ENCODE data around the gene PLK3. TPM values are rescaled to one million over a fixed set of nuclear protein-coding genes. Genes with fewer than 3 reads are reported as not detected.
A peak's percentile ranks its signal among the peaks of the same experiment; 100 is the strongest.
"Not testable (repeated sequence)": the region's sequence is repeated elsewhere in the genome, so short reads cannot be mapped to it uniquely, and the experiment has no call there.

The PLK3 gene
- total and polyA plus RNA-seq, 4 donors = 16.9 to 78.5 (median 37.0) TPM

GRCh38 chr1:44760876-44761275 lies 39.3 kb upstream of the PLK3 start:
- Histone ChIP-seq H3K9ac (ENCODE audit: insufficient read depth in 1 of 2, low read length in 2 of 2) (no peak overlapping the region), H3K27me3 (ENCODE audit: control insufficient read depth in 3 of 3, insufficient read depth in 3 of 3, low read length in 2 of 3) (no peaks in the 10 kb centered on the region), H3K4me1 (ENCODE audit: control insufficient read depth in 5 of 5, insufficient read depth in 5 of 5, low read length in 5 of 5) (no peaks in the 10 kb centered on the region), H3K27ac (ENCODE audit: low read depth in 1 of 2, low read length in 1 of 2) (no peak overlapping the region), H3K4me3 (no peak overlapping the region), H3K9me3 (ENCODE audit: control insufficient read depth in 4 of 4, insufficient read depth in 3 of 4, low read length in 3 of 4) (no peaks in the 10 kb centered on the region), H3K36me3 (ENCODE audit: control insufficient read depth in 4 of 4, insufficient read depth in 4 of 4, low read length in 4 of 4) (peaks cover 0 to 31% (median 3%) of the 10 kb centered on the region in 4 donors)
- WGBS, 2 donors = 90 to 97% methylated on average over 3 of the region's 3 CpGs
- TF ChIP-seq CTCF (IDR thresholded peaks at IDR 0.05; ENCODE audit: control extremely low read depth, extremely low read depth) = no peak
- no peak for ATAC-seq (ENCODE audit: insufficient read depth, low FRiP score)
- DNase-seq = no peak

- peaks cover 0 to 21% (median 2%) of the 10 kb centered on the region in 4 donors for H3K36me3 ChIP-seq (ENCODE audit: control insufficient read depth in 4 of 4, insufficient read depth in 4 of 4, low read length in 4 of 4)
- not testable (repeated sequence) for H3K9ac ChIP-seq (ENCODE audit: insufficient read depth in 1 of 2, low read length in 2 of 2); ATAC-seq (ENCODE audit: insufficient read depth, low FRiP score); H3K27ac ChIP-seq (ENCODE audit: low read depth in 1 of 2, low read length in 1 of 2); H3K27me3 ChIP-seq (ENCODE audit: control insufficient read depth in 3 of 3, insufficient read depth in 3 of 3, low read length in 2 of 3); H3K4me3 ChIP-seq; H3K9me3 ChIP-seq (ENCODE audit: control insufficient read depth in 4 of 4, insufficient read depth in 3 of 4, low read length in 3 of 4); H3K4me1 ChIP-seq (ENCODE audit: control insufficient read depth in 5 of 5, insufficient read depth in 5 of 5, low read length in 5 of 5); DNase-seq
- WGBS, 2 donors = 97 to 99% methylated on average over 6 of the region's 6 CpGs
Measured at GRCh38 chr1:44766421-44766820, 33.8 kb upstream of the PLK3 start.

DNA sequence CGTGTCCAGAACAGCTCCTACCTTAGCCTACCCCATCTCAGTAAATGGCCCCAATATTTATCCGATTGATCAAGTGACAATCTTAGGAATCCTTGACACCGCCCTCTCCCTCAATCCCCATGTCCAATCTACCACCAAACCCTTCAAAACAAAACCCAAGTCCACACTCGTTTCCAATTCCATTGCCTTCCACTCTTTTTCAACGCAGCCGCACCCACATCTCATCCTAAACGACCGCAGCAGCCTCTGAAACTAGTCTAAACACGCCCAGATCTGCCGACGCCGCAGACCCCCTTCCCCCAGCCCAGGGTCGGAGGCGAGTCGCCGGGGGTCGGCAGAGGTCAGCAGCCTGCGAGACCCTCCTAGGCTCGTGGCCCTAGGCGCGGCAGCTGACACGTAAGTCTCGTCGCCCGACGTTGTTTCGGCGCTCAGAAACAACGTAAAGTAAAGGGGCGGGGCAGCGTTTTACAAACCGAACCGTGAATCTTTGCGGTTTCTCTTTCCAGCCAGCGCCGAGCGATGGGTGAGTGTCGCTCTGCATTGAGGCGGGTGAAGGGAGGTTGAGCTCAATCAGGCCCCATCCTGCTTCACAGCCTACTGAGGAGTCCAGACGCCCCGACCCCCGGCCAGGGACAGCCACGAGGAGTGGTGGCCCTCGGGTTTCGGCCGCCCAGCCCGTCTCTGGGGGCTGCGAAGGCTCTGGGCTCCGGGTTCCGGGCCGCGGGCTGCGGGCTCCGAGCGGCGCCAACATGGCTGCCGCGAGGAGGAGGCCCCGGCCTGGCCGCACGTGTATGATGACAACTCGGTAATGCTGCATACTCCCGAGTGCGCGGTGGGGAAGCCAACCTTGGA lies 24.9 kb upstream of the PLK3 start, which contains the start of gene RPS8:
Gene RPS8, plus strand, starts transcription at position 463 of the 852 bp plus-strand sequence. Its CDS starts 57 bp downstream, at position 520.
- 0% methylated on average over 65 of the region's 65 CpGs for WGBS, 2 donors
- no peaks in the 10 kb centered on the region for H3K27me3 ChIP-seq (ENCODE audit: control insufficient read depth in 3 of 3, insufficient read depth in 3 of 3, low read length in 2 of 3)
- TF ChIP-seq CTCF (IDR thresholded peaks at IDR 0.05; ENCODE audit: control extremely low read depth, extremely low read depth) = no peak
- peak within 1 kb of the TSS; percentile 98 to 99 for H3K9ac ChIP-seq (ENCODE audit: insufficient read depth in 1 of 2, low read length in 2 of 2)
- DNase-seq (peak; percentile 94 to 98 (median 97)), ATAC-seq (ENCODE audit: insufficient read depth, low FRiP score) (peak; percentile 89)
- peaks cover 0 to 24% (median 13%) of the 10 kb centered on the region in 5 donors for H3K4me1 ChIP-seq (ENCODE audit: control insufficient read depth in 5 of 5, insufficient read depth in 5 of 5, low read length in 5 of 5)
- peaks cover 12 to 27% (median 24%) of the 10 kb centered on the region in 4 donors for H3K36me3 ChIP-seq (ENCODE audit: control insufficient read depth in 4 of 4, insufficient read depth in 4 of 4, low read length in 4 of 4)
- peak within 1 kb of the TSS; percentile 94 for H3K4me3 ChIP-seq
- H3K27ac ChIP-seq (ENCODE audit: low read depth in 1 of 2, low read length in 1 of 2) = peak within 1 kb of the TSS; percentile 94 to 97
- H3K9me3 ChIP-seq (ENCODE audit: control insufficient read depth in 4 of 4, insufficient read depth in 3 of 4, low read length in 3 of 4) = no peaks in the 10 kb centered on the region

DNA sequence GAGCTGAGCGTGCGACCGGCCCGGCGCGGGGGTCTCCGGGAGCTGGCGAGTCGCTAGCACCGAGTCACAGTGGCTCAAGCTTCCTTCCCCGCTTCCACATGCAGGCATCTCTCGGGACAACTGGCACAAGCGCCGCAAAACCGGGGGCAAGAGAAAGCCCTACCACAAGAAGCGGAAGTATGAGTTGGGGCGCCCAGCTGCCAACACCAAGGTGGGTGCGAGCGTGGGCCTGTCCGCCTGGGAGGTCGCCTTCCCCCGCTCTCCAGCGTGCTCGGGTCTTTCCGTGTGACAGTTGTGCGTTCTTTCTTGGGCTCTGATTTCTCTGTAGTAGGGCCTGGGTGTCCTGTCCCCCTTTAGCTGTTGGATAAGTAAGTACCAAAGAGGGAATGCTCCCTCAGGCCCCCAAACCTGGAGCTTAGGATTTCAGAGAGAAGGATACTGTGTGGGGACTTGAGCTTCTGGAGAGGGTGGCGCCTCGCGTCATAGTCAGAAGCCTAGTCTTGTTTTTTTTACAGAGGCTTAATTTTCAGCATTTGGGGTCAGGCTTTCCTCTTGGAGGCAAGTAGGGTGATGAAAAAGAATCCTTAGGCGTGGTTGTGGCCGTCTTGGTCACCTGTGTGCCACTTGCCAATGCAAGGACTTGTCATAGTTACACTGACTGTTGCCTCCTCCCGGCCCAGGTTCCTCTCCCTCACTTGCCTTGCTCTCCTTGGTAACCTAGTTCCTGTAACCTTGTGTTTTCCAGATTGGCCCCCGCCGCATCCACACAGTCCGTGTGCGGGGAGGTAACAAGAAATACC lies 24.0 kb upstream of the PLK3 start:
- WGBS, 2 donors = 7% methylated on average over 35 to 36 of the region's 36 CpGs
- Histone ChIP-seq H3K27me3 (ENCODE audit: control insufficient read depth in 3 of 3, insufficient read depth in 3 of 3, low read length in 2 of 3) (no peaks in the 10 kb centered on the region), H3K9ac (ENCODE audit: insufficient read depth in 1 of 2, low read length in 2 of 2) (peak overlapping the region; percentile 86 to 93), H3K36me3 (ENCODE audit: control insufficient read depth in 4 of 4, insufficient read depth in 4 of 4, low read length in 4 of 4) (peaks cover 12 to 33% (median 28%) of the 10 kb centered on the region in 4 donors), H3K27ac (ENCODE audit: low read depth in 1 of 2, low read length in 1 of 2) (peak overlapping the region; percentile 94 to 97), H3K9me3 (ENCODE audit: control insufficient read depth in 4 of 4, insufficient read depth in 3 of 4, low read length in 3 of 4) (no peaks in the 10 kb centered on the region), H3K4me1 (ENCODE audit: control insufficient read depth in 5 of 5, insufficient read depth in 5 of 5, low read length in 5 of 5) (peaks cover 0 to 24% (median 13%) of the 10 kb centered on the region in 5 donors), H3K4me3 (peak overlapping the region; percentile 94)
- no peak for DNase-seq
- no peak for TF ChIP-seq CTCF (IDR thresholded peaks at IDR 0.05; ENCODE audit: control extremely low read depth, extremely low read depth)
- ATAC-seq (ENCODE audit: insufficient read depth, low FRiP score) = peak; percentile 12
